HepG2 (cell line): ENCODE data around the gene SOWAHB. TPM values are rescaled to one million over a fixed set of nuclear protein-coding genes. Genes with fewer than 3 reads are reported as not detected.

Experiments
- ATAC-seq: fragments of 200-7000 bp; cut with Tn5 transposase; 3 replicates; pipeline ENCODE4 v1.9.1; 2020; ENCODE audit warnings: mild to moderate bottlenecking, moderate library complexity
- BruUV-seq: library from RNA; stranded (reverse); fragments of 400-500 nt; replicated peaks from 2 replicates; lab custom pipeline; 2021; lab: Mats Ljungman, UMichigan
- CTCF ChIA-PET: fragments of 300-600 bp; formaldehyde crosslinking; extraction: SDS; loops from one replicate; lab custom pipeline; 2021; ENCODE audit warnings: low total read pairs, inconsistent platforms, low intra/inter-chr PET ratio; lab: Yijun Ruan, JAX
- POLR2A ChIA-PET: fragments of 350-600 bp; sonication (Branson Sonifier 250); formaldehyde crosslinking; loops from one replicate; lab custom pipeline; 2020; ENCODE audit warnings: antibody characterized with exemption, inconsistent platforms; lab: Yijun Ruan, JAX
- DNase-seq: peaks from one replicate; pipeline ENCODE4 v3.0.0-alpha.2; 2015; ENCODE audit warnings: low spot score
- FAIRE-seq: peaks from 3 replicates; lab custom pipeline; 2011; peaks lifted over from hg19 to GRCh38; lab: Jason Lieb, UNC
- H2AFZ ChIP-seq: one replicate; pipeline ENCODE4 v1.6.1; 2011; ENCODE audit warnings: low read length, inconsistent platforms
- H3K27ac ChIP-seq: fragments of 300-600 bp; 3 replicates; pipeline ENCODE4 v1.8.0; 2011; ENCODE audit warnings: mixed run types, mild to moderate bottlenecking, mixed read lengths, low read length, inconsistent platforms; ENCODE audit not compliant: insufficient read depth; ENCODE audit errors: extremely low read length
- H3K27me3 ChIP-seq, 2 experiments: fragments of 200-600 bp in 1 of 2; 2 replicates in 1 of 2; 3 replicates in 1 of 2; pipeline versions ENCODE4 v1.6.0 to v1.8.0; 2011; ENCODE audit warnings: low read length in 2 of 2, mild to moderate bottlenecking in 2 of 2, moderate library complexity in 2 of 2, inconsistent platforms in 1 of 2; ENCODE audit not compliant: insufficient read depth in 2 of 2, control insufficient read depth in 1 of 2
- H3K36me3 ChIP-seq, 2 experiments: fragments of 200-600 bp in 1 of 2; replicated peaks in 1 of 2; 2 replicates in 1 of 2; 3 replicates in 1 of 2; pipeline versions ENCODE4 v1.5.1 to v1.8.0; 2011; ENCODE audit warnings: low read length in 2 of 2, inconsistent platforms in 1 of 2; ENCODE audit not compliant: insufficient read depth in 2 of 2, control insufficient read depth in 1 of 2
- H3K4me1 ChIP-seq: 2 replicates; pipeline ENCODE4 v1.5.1; 2012; ENCODE audit warnings: low read length, inconsistent platforms; ENCODE audit not compliant: insufficient read depth
- H3K4me2 ChIP-seq: 2 replicates; pipeline ENCODE4 v1.6.0; 2011; ENCODE audit warnings: low read depth, low read length, inconsistent platforms
- H3K4me3 ChIP-seq, 3 experiments: fragments of 200-600 bp in 1 of 3; sonication (generic), shearing (Covaris generic) in 1 of 3; replicated peaks in 1 of 3; 2 replicates each; pipeline ENCODE4 v1.5.1; 2011 to 2016; ENCODE audit warnings: low read length in 3 of 3, inconsistent platforms in 2 of 3, low read depth in 2 of 3, mild to moderate bottlenecking in 2 of 3, control low read depth in 1 of 3, mixed read lengths in 1 of 3; ENCODE audit not compliant: insufficient read depth in 1 of 3
- H3K79me2 ChIP-seq: one replicate; pipeline ENCODE4 v1.6.1; 2011; ENCODE audit warnings: low read length, inconsistent platforms; ENCODE audit not compliant: insufficient read depth
- H3K9ac ChIP-seq: 2 replicates; pipeline ENCODE4 v1.6.0; 2011; ENCODE audit warnings: mild to moderate bottlenecking, low read depth, low read length, inconsistent platforms; ENCODE audit not compliant: insufficient read depth
- H3K9me3 ChIP-seq: 2 replicates; pipeline ENCODE4 v1.5.1; 2012; ENCODE audit warnings: mild to moderate bottlenecking, low read length
- H4K20me1 ChIP-seq: 2 replicates; pipeline ENCODE4 v1.6.0; 2011; ENCODE audit warnings: inconsistent platforms, mild to moderate bottlenecking, low read length, moderate library complexity; ENCODE audit not compliant: insufficient read depth
- HMG20B ChIP-seq: conservative IDR thresholded peaks from 2 replicates; pipeline ENCODE4 v1.6.1; 2016; ENCODE audit warnings: missing genetic modification reagents, missing compliant biosample characterization
- MYC ChIP-seq: sonication (generic); formaldehyde crosslinking; IDR thresholded peaks from 2 replicates; pipeline ENCODE4 v1.9.0; 2021; ENCODE audit warnings: missing genetic modification reagents, borderline replicate concordance
- RFXANK ChIP-seq: IDR thresholded peaks from 2 replicates; pipeline ENCODE4 v1.6.1; 2016
- RFXAP ChIP-seq: sonication (generic); formaldehyde crosslinking; IDR thresholded peaks from 2 replicates; pipeline ENCODE4 v1.4.0; 2020; ENCODE audit warnings: missing genetic modification reagents, borderline replicate concordance
- TAF1 ChIP-seq: sonication (generic); formaldehyde crosslinking; IDR thresholded peaks from 2 replicates; pipeline ENCODE4 v1.4.0; 2020; ENCODE audit warnings: missing genetic modification reagents
- TSC22D2 ChIP-seq: sonication (generic); formaldehyde crosslinking; IDR thresholded peaks from 2 replicates; pipeline ENCODE4 v1.5.1; 2020; ENCODE audit warnings: missing genetic modification reagents, mild to moderate bottlenecking, borderline replicate concordance
- ZNF256 ChIP-seq: sonication (generic); formaldehyde crosslinking; conservative IDR thresholded peaks from 2 replicates; pipeline ENCODE4 v1.4.0; 2020; ENCODE audit warnings: missing genetic modification reagents
- ZNF512 ChIP-seq: sonication (generic); formaldehyde crosslinking; IDR thresholded peaks from 2 replicates; pipeline ENCODE4 v1.4.0; 2020; ENCODE audit warnings: mild to moderate bottlenecking, missing genetic modification reagents
- ZNF557 ChIP-seq: sonication (generic); formaldehyde crosslinking; IDR thresholded peaks from 2 replicates; pipeline ENCODE4 v1.4.0; 2020; ENCODE audit warnings: missing genetic modification reagents
- WGBS: methylation state at CpG from one replicate; pipeline ENCODE4 v1.1.6; 2017; ENCODE audit warnings: low lambda C conversion rate; 5-methylcytosine and 5-hydroxymethylcytosine counted together
- in situ Hi-C: cut with HindIII; loops from 2 replicates; pipeline ENCODE4 v1.10.0; 2017; ENCODE audit warnings: low pct_unique_long_range_greater_than_20kb; ENCODE audit not compliant: extremely low pct_ligation_motif_present
- intact Hi-C: fragments of 100-400 bp; cut with micrococcal nuclease; formaldehyde crosslinking; loops from one replicate; pipeline ENCODE4 v1.10.0; 2022; ENCODE audit not compliant: unreplicated experiment
- polyA plus RNA-seq, 8 experiments: library from polyadenylated mRNA; depleted of rRNA in 3 of 8; stranded (reverse) in 7 of 8; unstranded in 1 of 8; fragments of >200 nt; fragmentation: Illumina TruSeq in 4 of 8; extraction: Trizol in 4 of 8; gene quantifications; 2 replicates each; pipeline versions ENCODE4 v1.2.1 to v1.2.3, GENCODE V29; 2011 to 2016; ENCODE audit warnings: low read depth in 4 of 8, missing spikeins in 1 of 8, mixed read lengths in 1 of 8; ENCODE audit not compliant: insufficient read depth in 1 of 8
- total RNA-seq, 5 experiments: library from RNA; depleted of rRNA; stranded (reverse); fragments of >200 nt; fragmentation: Illumina TruSeq; extraction: Trizol; gene quantifications; 2 replicates each; pipeline ENCODE4 v1.2.3, GENCODE V29; 2016; ENCODE audit warnings: low read depth in 1 of 5

SOWAHB gene
- total and polyA plus RNA-seq, 2 of the 13 experiments (the other 11 are each of a cell fraction or from before 2014, with no cell fraction given): 0.12 to 0.51 TPM

- TF ChIP-seq TAF1 (CRISPR knock-in tag): no peak
- no peak for TF ChIP-seq ZNF557 (CRISPR knock-in tag)
- no peak for TF ChIP-seq TSC22D2 (CRISPR knock-in tag)
- TF ChIP-seq, all 625 proteins: peak for 0
These were observed 5.3 kb downstream of the SOWAHB start (continued) for GRCh38 chr4:76892601-76893000.

- Histone ChIP-seq H4K20me1 (no peaks in the 10 kb centered on the region), H3K27ac (no peak overlapping the region), H3K27me3 (peaks cover 1 to 20% of the 10 kb centered on the region in 2 experiments; a peak in 4 of 5 replicates), H3K4me2 (no peak overlapping the region), H3K9ac (no peak overlapping the region), H3K4me3 (no peak overlapping the region), H3K36me3 (no peaks in the 10 kb centered on the region), H3K9me3 (no peaks in the 10 kb centered on the region), H3K4me1 (peaks cover 18% of the 10 kb centered on the region), H3K79me2 (no peaks in the 10 kb centered on the region), H2AFZ (no peak overlapping the region)
- intact Hi-C loops: no loop called here
- in situ Hi-C loops: no loop called here
- BruUV-seq: no TSS peak
- ChIA-PET POLR2A (no interaction called here), CTCF (no interaction called here)
- DNase-seq: no peak
- ATAC-seq: no peak
- WGBS: 0% methylated on average over 1 of the region's 1 CpG
- no peak for FAIRE-seq
- TF ChIP-seq RFXAP (CRISPR knock-in tag): no peak
These were observed 5.9 kb downstream of the SOWAHB start for GRCh38 chr4:76892001-76892400.

GRCh38 chr4:76886848-76887441 lies 11.0 kb downstream of the SOWAHB start:
- intact Hi-C loops (no loop called here), in situ Hi-C loops (no loop called here)
- DNase-seq: no peak
- Histone ChIP-seq H2AFZ (no peak overlapping the region), H3K4me2 (no peak overlapping the region), H4K20me1 (no peaks in the 10 kb centered on the region), H3K4me1 (no peaks in the 10 kb centered on the region), H3K79me2 (no peaks in the 10 kb centered on the region), H3K27ac (no peak overlapping the region), H3K9ac (no peak overlapping the region), H3K4me3 (no peak overlapping the region), H3K27me3 (no peaks in the 10 kb centered on the region; a peak in 1 of 5 replicates), H3K36me3 (no peaks in the 10 kb centered on the region), H3K9me3 (no peaks in the 10 kb centered on the region)
- no TSS peak for BruUV-seq
- CTCF ChIA-PET: no interaction called here
- no peak for ATAC-seq
- FAIRE-seq: no peak
- WGBS: 71% methylated on average over 7 of the region's 7 CpGs
- TF ChIP-seq ZNF256 (CRISPR knock-in tag): no peak
- no peak for TF ChIP-seq RFXANK (CRISPR knock-in tag)
- no peak for TF ChIP-seq ZNF512 (CRISPR knock-in tag)
- no peak for TF ChIP-seq MYC (CRISPR knock-in tag)
- TF ChIP-seq HMG20B (CRISPR knock-in tag): no peak
- POLR2A ChIA-PET: no interaction called here
